Eye (tissue), 1 donor: Measurements from ENCODE around the gene RBMY1D.
"Not testable (repeated sequence)": the region's sequence is repeated elsewhere in the genome, so short reads cannot be mapped to it uniquely, and the experiment has no call there.

Experiments
- DNase-seq: peaks from one replicate; pipeline ENCODE4 v3.0.0-alpha.2; 2015

RBMY1D gene

GRCh38 chrY:21894426-21894825 lies at the start of gene RBMY1D:
Gene RBMY1D (minus strand): TSS chrY:21894526. CDS start chrY:21892513, 2,013 bp downstream.
- not testable (repeated sequence) for DNase-seq

- DNase-seq = not testable (repeated sequence)
Measured at GRCh38 chrY:21917932-21918331, 23.6 kb upstream of the RBMY1D start, which contains the start of gene RBMY1E. Gene RBMY1E (minus strand): TSS chrY:21918032. CDS start chrY:21916054, 1,978 bp downstream.

- not testable (repeated sequence) for DNase-seq
Measured at GRCh38 chrY:21869407-21870076, 24.8 kb downstream of the RBMY1D start.

- DNase-seq = no peak
Measured at GRCh38 chrY:21845481-21845880, 48.8 kb downstream of the RBMY1D start.

GRCh38 chrY:21842090-21842489 lies 52.2 kb downstream of the RBMY1D start:
- DNase-seq = no peak

GRCh38 chrY:21839489-21839888 lies 54.8 kb downstream of the RBMY1D start:
- DNase-seq = no peak

- no peak for DNase-seq
Measured at GRCh38 chrY:21836343-21836742, 58.0 kb downstream of the RBMY1D start.

GRCh38 chrY:21835052-21835451 lies 59.3 kb downstream of the RBMY1D start:
- no peak for DNase-seq
